Chondrocyte (in vitro differentiated cells): Measurements from ENCODE around the gene APCDD1L. TPM values are rescaled to one million over a fixed set of nuclear protein-coding genes. Genes with fewer than 3 reads are reported as not detected.

Experiments
- DNase-seq: peaks from one replicate; pipeline ENCODE4 v3.0.0; 2021; ENCODE audit warnings: mixed read lengths, low spot score
- H3K27ac Mint-ChIP-seq: one replicate; pipeline ENCODE4 v1.8.0; 2021; ENCODE audit warnings: mild to moderate bottlenecking, moderate library complexity, mixed read lengths; ENCODE audit not compliant: unreplicated experiment
- H3K27me3 Mint-ChIP-seq: 2 replicates; pipeline ENCODE4 v1.8.0; 2021; ENCODE audit warnings: low read depth, mixed read lengths
- H3K36me3 Mint-ChIP-seq: 2 replicates; pipeline ENCODE4 v1.8.0; 2021; ENCODE audit warnings: low read depth, mixed read lengths
- H3K4me1 Mint-ChIP-seq: 2 replicates; pipeline ENCODE4 v1.8.0; 2021; ENCODE audit warnings: low read depth, mild to moderate bottlenecking, mixed read lengths
- H3K4me3 Mint-ChIP-seq: one replicate; pipeline ENCODE4 v1.8.0; 2021; ENCODE audit warnings: mild to moderate bottlenecking, moderate library complexity, mixed read lengths; ENCODE audit not compliant: unreplicated experiment
- H3K9me3 Mint-ChIP-seq: 2 replicates; pipeline ENCODE4 v1.8.0; 2021; ENCODE audit warnings: low read depth, mixed read lengths
- total RNA-seq: library from RNA; stranded (reverse); gene quantifications from 3 replicates; pipeline ENCODE4 v1.2.1, GENCODE V29; 2021
- TF ChIP-seq, protein P1 (sequence below): fragments of 200-600 bp; sonication (generic); IDR thresholded peaks from 2 replicates; pipeline ENCODE4 v1.5.0; 2021; ENCODE audit warnings: antibody characterized with exemption, mild to moderate bottlenecking, moderate library complexity

Gene APCDD1L
- total RNA-seq, 1 donor from 2014 or later, result 20.7 TPM

- no peak for DNase-seq
- H3K4me1 Mint-ChIP-seq, result peaks cover 23% of the 10 kb centered on the region
- peaks cover under 1% of the 10 kb centered on the region for H3K9me3 Mint-ChIP-seq
- no peak overlapping the region for H3K27ac Mint-ChIP-seq
- no peak overlapping the region for H3K4me3 Mint-ChIP-seq
- TF ChIP-seq, protein P1, sequence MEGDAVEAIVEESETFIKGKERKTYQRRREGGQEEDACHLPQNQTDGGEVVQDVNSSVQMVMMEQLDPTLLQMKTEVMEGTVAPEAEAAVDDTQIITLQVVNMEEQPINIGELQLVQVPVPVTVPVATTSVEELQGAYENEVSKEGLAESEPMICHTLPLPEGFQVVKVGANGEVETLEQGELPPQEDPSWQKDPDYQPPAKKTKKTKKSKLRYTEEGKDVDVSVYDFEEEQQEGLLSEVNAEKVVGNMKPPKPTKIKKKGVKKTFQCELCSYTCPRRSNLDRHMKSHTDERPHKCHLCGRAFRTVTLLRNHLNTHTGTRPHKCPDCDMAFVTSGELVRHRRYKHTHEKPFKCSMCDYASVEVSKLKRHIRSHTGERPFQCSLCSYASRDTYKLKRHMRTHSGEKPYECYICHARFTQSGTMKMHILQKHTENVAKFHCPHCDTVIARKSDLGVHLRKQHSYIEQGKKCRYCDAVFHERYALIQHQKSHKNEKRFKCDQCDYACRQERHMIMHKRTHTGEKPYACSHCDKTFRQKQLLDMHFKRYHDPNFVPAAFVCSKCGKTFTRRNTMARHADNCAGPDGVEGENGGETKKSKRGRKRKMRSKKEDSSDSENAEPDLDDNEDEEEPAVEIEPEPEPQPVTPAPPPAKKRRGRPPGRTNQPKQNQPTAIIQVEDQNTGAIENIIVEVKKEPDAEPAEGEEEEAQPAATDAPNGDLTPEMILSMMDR, result no peak
- no peaks in the 10 kb centered on the region for H3K27me3 Mint-ChIP-seq
- H3K36me3 Mint-ChIP-seq, result no peaks in the 10 kb centered on the region
Measured at GRCh38 chr20:58556961-58557360, 41.8 kb upstream of the APCDD1L start.

DNA sequence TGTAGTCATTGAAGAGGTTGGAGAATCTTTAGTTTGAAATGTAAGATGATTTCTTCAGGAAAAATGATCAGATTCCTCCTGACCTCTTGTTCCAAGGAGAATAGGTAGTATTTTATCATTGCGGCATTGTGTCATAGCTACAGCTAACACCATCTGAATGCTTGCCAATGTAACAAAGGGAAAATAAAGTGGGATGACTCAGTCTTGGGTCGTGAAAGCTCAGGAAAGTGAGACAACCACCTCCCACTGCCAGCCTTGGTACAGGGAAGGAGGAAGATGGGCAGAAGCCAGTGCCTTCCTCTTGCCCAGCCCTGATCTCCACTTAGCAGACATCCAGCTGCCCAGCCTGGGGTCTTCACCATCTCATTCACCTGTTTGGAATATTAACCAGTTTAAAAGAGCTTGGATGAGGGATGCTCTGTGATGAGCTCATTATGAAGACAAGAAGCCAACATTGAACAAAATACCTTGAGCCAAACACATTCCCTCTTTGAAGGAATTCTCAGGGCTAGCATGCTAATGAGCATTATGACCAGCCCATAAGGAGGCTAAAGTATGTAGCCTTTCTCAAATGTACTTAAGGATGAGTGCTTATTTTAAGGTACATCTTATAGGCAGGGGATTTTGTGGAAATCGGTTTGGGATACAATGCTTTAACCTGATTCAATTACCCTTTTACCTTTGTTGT is 40.0 kb upstream of the APCDD1L start:
- H3K27me3 Mint-ChIP-seq, result no peaks in the 10 kb centered on the region
- H3K4me1 Mint-ChIP-seq, result peaks cover 30% of the 10 kb centered on the region
- H3K36me3 Mint-ChIP-seq, result no peaks in the 10 kb centered on the region
- TF ChIP-seq, protein P1, result no peak
- no peak overlapping the region for H3K27ac Mint-ChIP-seq
- peaks cover 3% of the 10 kb centered on the region for H3K9me3 Mint-ChIP-seq
- no peak for DNase-seq
- H3K4me3 Mint-ChIP-seq, result no peak overlapping the region

GRCh38 chr20:58554541-58554940 is 39.3 kb upstream of the APCDD1L start:
- Mint-ChIP-seq H3K27me3 (no peaks in the 10 kb centered on the region), H3K4me3 (no peak overlapping the region), H3K4me1 (peaks cover 36% of the 10 kb centered on the region), H3K9me3 (peaks cover 3% of the 10 kb centered on the region), H3K36me3 (no peaks in the 10 kb centered on the region), H3K27ac (no peak overlapping the region)
- TF ChIP-seq, protein P1, result no peak
- DNase-seq, result no peak

- Mint-ChIP-seq H3K27ac (no peak overlapping the region), H3K27me3 (no peaks in the 10 kb centered on the region), H3K4me1 (peaks cover 42% of the 10 kb centered on the region), H3K4me3 (no peak overlapping the region), H3K9me3 (peaks cover 3% of the 10 kb centered on the region), H3K36me3 (no peaks in the 10 kb centered on the region)
- TF ChIP-seq, protein P1, result no peak
- no peak for DNase-seq
Measured at GRCh38 chr20:58553841-58554240, 38.6 kb upstream of the APCDD1L start.

- no peaks in the 10 kb centered on the region for H3K27me3 Mint-ChIP-seq
- H3K4me1 Mint-ChIP-seq, result peaks cover 44% of the 10 kb centered on the region
- H3K9me3 Mint-ChIP-seq, result peaks cover 3% of the 10 kb centered on the region
- DNase-seq, result no peak
- H3K36me3 Mint-ChIP-seq, result no peaks in the 10 kb centered on the region
- TF ChIP-seq, protein P1, result no peak
- no peak overlapping the region for H3K4me3 Mint-ChIP-seq
- no peak overlapping the region for H3K27ac Mint-ChIP-seq
Measured at GRCh38 chr20:58553166-58553696, 38.0 kb upstream of the APCDD1L start.
